22Rv1 (cell line): Measurements from ENCODE around the gene CDRT4.

Experiments used
- H3K27ac ChIP-seq: fragments of 450-650 bp; 2 replicates; pipeline ENCODE4 v1.5.1; 2017
- ZFX ChIP-seq: fragments of 450-650 bp; IDR thresholded peaks from 2 replicates; pipeline ENCODE4 v1.6.1; 2017; ENCODE audit warnings: antibody characterized with exemption, borderline replicate concordance
- TF ChIP-seq, protein P1 (sequence below): fragments of 450-650 bp; IDR thresholded peaks from 2 replicates; pipeline ENCODE4 v1.5.1; 2017; ENCODE audit warnings: mild to moderate bottlenecking

CDRT4 gene

DNA sequence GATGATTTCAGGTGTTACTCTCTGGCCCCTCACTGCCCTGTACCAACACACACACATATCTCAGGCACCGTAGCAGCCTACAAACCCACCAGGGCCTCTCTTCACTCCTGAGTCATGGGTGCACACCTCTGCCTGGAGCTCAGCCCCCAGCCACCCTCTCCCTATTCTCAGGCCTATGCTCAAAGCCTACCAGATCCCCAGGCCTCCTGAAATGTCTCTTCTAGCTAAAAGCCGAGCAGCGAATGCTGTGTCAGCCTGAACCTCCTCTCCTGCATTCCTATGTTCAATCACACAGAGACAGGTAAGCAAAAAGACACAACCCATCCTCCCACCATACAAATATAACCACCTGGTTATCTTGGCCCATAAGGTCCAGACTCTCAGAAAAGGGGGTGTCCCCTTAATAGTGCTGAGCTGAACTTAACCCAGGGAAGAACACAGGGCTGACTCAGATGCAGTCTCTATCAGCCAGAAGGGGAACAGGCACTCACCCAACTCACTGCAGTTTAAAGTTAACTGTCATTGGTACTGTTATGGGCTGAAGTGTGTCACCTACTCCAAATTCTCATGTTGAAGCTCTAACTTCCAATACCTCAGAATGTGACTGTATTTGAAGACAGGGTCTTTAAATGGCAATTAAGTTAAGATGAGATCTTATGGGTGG, 64.0 kb downstream of the CDRT4 start:
- no peak overlapping the region for H3K27ac ChIP-seq
- TF ChIP-seq, protein P1, sequence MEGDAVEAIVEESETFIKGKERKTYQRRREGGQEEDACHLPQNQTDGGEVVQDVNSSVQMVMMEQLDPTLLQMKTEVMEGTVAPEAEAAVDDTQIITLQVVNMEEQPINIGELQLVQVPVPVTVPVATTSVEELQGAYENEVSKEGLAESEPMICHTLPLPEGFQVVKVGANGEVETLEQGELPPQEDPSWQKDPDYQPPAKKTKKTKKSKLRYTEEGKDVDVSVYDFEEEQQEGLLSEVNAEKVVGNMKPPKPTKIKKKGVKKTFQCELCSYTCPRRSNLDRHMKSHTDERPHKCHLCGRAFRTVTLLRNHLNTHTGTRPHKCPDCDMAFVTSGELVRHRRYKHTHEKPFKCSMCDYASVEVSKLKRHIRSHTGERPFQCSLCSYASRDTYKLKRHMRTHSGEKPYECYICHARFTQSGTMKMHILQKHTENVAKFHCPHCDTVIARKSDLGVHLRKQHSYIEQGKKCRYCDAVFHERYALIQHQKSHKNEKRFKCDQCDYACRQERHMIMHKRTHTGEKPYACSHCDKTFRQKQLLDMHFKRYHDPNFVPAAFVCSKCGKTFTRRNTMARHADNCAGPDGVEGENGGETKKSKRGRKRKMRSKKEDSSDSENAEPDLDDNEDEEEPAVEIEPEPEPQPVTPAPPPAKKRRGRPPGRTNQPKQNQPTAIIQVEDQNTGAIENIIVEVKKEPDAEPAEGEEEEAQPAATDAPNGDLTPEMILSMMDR: no peak
- TF ChIP-seq ZFX: no peak

DNA sequence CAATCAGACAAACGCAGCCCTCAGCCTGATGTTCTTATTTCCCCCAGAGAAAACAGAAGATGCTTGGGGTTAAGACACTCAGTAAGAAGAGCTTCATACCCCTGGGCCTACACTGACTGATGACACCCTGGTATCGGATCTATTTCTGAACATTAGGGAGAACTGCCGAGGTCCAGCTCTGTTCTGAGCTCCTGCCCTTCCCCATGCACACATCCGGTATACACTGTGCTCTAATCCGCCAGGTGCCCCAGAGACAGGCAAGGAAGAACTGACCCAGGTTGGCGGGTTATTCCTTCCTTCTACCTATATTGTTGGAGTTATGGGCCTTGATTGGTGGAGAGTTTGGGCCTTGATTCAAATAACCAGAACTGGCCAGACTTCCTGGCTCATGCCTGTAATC, 68.0 kb downstream of the CDRT4 start:
- TF ChIP-seq, protein P1: no peak
- TF ChIP-seq ZFX: no peak
- no peak overlapping the region for H3K27ac ChIP-seq

DNA sequence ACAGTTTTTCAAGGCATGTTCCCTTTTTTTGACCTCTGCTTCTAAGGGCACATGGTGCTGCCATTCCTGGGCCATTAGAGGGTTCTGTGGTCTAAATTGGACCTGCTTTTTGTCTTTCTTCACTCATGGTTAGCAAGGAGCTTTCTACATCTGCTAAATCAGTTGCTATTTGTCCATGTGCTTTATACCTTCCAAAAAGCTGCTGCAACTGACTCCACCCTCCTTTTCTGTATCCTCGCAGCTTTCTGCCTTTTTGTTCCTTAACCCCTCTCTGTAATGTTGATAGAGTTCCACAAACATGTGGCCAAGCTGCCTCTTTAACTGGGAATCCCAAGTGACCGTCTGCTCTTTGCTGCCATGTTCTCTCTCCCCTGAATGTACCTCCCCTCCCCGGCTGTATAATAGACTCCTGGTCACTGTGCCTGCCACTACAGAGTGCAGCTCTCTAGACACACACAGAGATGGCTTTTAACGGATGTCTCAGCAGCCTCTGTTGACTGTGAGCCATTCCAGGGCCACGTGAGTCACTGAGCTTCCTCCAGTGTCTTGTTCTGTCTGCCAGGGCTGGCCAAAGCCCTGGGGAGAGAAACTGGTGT, 68.6 kb downstream of the CDRT4 start:
- H3K27ac ChIP-seq: no peak overlapping the region

DNA sequence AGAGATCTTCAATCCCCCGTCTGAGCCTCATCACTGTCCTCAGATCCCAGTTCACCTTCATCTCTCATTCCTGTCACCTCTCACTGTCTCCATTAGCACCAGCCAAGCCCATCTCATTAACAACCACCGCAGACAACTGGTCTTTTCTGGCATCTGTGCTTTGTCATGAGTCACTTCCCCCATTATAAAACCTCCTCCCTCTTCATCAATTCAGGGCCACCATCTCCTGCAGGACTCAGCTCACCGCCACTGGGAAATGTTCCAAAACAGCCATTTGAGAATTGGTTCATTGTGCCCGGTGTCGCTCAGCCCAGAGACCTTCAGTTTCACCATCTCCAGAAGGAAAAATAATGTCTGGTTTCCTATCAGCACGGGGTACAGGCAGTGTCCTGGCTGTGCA, 69.1 kb downstream of the CDRT4 start:
- no peak for TF ChIP-seq ZFX
- TF ChIP-seq, protein P1: no peak
- H3K27ac ChIP-seq: no peak overlapping the region

More for the DNA sequence above, 68.6 kb downstream of the CDRT4 start:
- TF ChIP-seq, protein P1: no peak

DNA sequence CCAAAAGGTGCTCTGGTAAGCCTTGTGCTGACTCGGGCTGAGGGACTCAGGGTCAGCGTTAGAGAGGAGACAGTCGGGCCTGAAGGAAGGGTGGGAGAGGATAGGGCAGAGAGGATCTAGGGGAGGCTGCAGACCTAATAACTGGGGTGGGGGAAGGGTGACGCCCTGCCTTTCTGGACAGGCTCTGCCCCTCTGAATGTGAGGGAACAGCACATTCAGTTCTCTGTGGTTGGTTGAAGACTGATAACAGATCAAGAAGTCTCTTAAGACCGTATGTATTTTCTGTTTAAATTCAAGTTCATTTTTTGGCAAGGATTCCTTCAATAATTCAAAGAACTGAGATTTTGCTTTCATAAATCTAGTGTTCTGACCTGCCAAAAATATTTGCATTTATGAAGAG, 69.8 kb downstream of the CDRT4 start:
- TF ChIP-seq, protein P1: no peak
- no peak for TF ChIP-seq ZFX
- H3K27ac ChIP-seq: no peak overlapping the region

DNA sequence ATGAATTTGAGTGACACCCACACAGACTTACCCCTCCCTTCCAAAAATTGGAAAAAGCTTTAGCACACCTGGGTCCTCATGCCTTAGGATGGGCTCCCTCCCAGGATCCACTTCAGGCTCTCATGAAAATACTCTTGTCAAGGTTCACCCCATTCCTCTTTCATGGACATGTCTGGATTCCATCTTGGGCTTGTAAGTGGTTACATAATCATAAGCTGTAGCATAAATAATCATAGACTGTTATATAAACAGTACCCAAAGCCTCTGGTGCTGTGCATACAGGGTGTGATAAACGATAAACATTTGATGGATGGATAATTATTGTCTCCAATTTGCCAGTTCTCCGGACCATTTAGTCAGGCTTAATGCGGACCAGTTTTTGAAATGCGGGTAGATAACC, 72.3 kb downstream of the CDRT4 start:
- no peak overlapping the region for H3K27ac ChIP-seq
- TF ChIP-seq ZFX: no peak
- TF ChIP-seq, protein P1: no peak

DNA sequence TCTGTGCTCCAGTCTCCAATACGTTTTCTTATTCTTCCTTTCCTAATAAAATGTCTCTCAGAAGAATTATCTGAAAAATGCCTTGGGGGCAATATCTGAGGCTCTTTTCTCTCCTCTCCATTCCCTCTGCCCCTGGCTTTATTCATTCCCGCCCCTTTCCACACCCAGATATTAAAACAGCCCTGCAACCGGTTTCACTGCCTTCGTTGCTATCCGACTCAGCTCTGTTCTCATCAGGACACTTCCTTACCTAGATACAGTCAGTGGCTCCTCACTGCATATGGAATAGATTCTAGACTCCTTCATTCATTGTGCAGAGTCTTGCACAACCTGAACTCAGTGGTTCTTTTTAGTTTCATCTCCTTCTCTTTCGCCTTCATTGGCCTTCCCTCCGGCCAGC, 74.0 kb downstream of the CDRT4 start:
- no peak for TF ChIP-seq ZFX
- TF ChIP-seq, protein P1: no peak
- no peak overlapping the region for H3K27ac ChIP-seq
